Spleen (tissue), 7 donors: ENCODE data around the gene PUS7L.

Source experiments
- CTCF ChIP-seq, 11 experiments: fragments of 200-600 bp in 7 of 11; fragments of 450-650 bp in 4 of 11; sonication (generic) in 4 of 11; IDR thresholded peaks in 8 of 11; conservative IDR thresholded peaks in 3 of 11; 1 replicate in 7 of 11; 2 replicates in 4 of 11; pipeline versions ENCODE4 v1.4.0 to v1.8.0; 2016 to 2021; ENCODE audit warnings: antibody characterized with exemption in 11 of 11, inconsistent platforms in 4 of 11, mild to moderate bottlenecking in 1 of 11
- POLR2AphosphoS5 ChIP-seq, 3 donors: sonication (generic); formaldehyde crosslinking; IDR thresholded peaks; one replicate each; pipeline ENCODE4 v1.5.1; 2017; ENCODE audit warnings: antibody characterized with exemption in 3 of 3
- donor health status: DM: no; HTN: no; CAD: no; lungs with moderate emphysema.
- donor health status: DM: no; HTN: no; CAD: no.
- donor health status: DM: no; HTN: no; CAD: no.

DNA sequence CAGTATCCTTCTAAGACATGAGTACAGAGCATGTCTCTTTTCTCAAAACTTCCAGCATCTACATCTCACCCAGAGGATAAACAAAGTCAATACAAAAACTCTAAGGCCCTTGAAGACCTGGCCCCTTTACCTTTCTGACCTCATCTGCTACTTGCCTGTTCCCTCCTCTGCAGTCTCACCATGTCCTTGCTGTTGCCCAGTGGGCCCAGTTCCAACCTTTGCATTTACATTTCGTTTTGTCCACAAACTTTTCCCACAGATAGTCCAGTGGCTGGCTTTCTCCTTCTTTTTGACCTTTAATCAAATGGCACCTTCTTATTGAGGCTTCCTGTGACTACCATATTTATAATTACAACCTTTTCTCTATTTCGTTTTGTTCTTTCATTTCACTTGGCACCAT, 1.8 kb upstream of the PUS7L start:
- no peak for TF ChIP-seq CTCF (IDR thresholded peaks at IDR 0.05 in 8 of 11, conservative IDR thresholded peaks at IDR 0.05 in 3 of 11)
- TF ChIP-seq POLR2AphosphoS5 (IDR thresholded peaks at IDR 0.05): no peak
